Embryonic facial prominence (tissue), 1 donor: ENCODE results near the gene DAB2.

Source experiments
- DNase-seq: peaks from one replicate; pipeline ENCODE4 v3.0.0-alpha.2; 2016; ENCODE audit errors: extremely low spot score

DAB2 gene

GRCh38 chr5:39381376-39381775 lies 43.4 kb downstream of the DAB2 start:
- no peak for DNase-seq

- no peak for DNase-seq
Measured at GRCh38 chr5:39379693-39380092, 45.1 kb downstream of the DAB2 start.

- DNase-seq = no peak
Measured at GRCh38 chr5:39377613-39378012, 47.2 kb downstream of the DAB2 start.

- no peak for DNase-seq
Measured at GRCh38 chr5:39376293-39376714, 48.5 kb downstream of the DAB2 start.

GRCh38 chr5:39373791-39374190 lies 51.0 kb downstream of the DAB2 start:
- DNase-seq = no peak

GRCh38 chr5:39371367-39371635 lies 53.5 kb downstream of the DAB2 start:
- DNase-seq = no peak

GRCh38 chr5:39370555-39371366 lies 54.0 kb downstream of the DAB2 start:
- DNase-seq = no peak

GRCh38 chr5:39369123-39369815 lies 55.5 kb downstream of the DAB2 start:
- no peak for DNase-seq

- DNase-seq = no peak
Measured at GRCh38 chr5:39368116-39368515, 56.7 kb downstream of the DAB2 start.

GRCh38 chr5:39367711-39368110 lies 57.1 kb downstream of the DAB2 start:
- no peak for DNase-seq

GRCh38 chr5:39364367-39364766 lies 60.4 kb downstream of the DAB2 start, which contains the start of gene C9:
C9 (minus strand) TSS chr5:39364495; CDS start chr5:39364464, 31 bp downstream.
- no peak for DNase-seq

- DNase-seq = no peak
Measured at GRCh38 chr5:39363217-39363616, 61.6 kb downstream of the DAB2 start.

GRCh38 chr5:39362646-39363045 lies 62.1 kb downstream of the DAB2 start:
- DNase-seq = no peak

GRCh38 chr5:39361306-39361705 lies 63.5 kb downstream of the DAB2 start:
- DNase-seq = no peak

GRCh38 chr5:39360471-39361111 lies 64.2 kb downstream of the DAB2 start:
- DNase-seq = no peak

- DNase-seq = no peak
Measured at GRCh38 chr5:39356263-39356662, 68.5 kb downstream of the DAB2 start.

GRCh38 chr5:39355324-39355723 lies 69.5 kb downstream of the DAB2 start:
- no peak for DNase-seq

GRCh38 chr5:39353717-39354399 lies 70.9 kb downstream of the DAB2 start:
- no peak for DNase-seq

- DNase-seq = no peak
Measured at GRCh38 chr5:39352951-39353350, 71.8 kb downstream of the DAB2 start.

GRCh38 chr5:39352170-39352569 lies 72.6 kb downstream of the DAB2 start:
- DNase-seq = no peak

GRCh38 chr5:39349484-39349883 lies 75.3 kb downstream of the DAB2 start:
- no peak for DNase-seq

- DNase-seq = no peak
Measured at GRCh38 chr5:39342460-39342859, 82.3 kb downstream of the DAB2 start.
